ENCODE measurements around the gene GPBP1L1. TPM values are rescaled to one million over a fixed set of nuclear protein-coding genes. Genes with fewer than 3 reads are reported as not detected.

Gene GPBP1L1
- total and polyA plus RNA-seq, 2 of the 13 experiments (the other 11 are each of a cell fraction or from before 2014, with no cell fraction given), result 45.9 to 86.1 TPM

DNA sequence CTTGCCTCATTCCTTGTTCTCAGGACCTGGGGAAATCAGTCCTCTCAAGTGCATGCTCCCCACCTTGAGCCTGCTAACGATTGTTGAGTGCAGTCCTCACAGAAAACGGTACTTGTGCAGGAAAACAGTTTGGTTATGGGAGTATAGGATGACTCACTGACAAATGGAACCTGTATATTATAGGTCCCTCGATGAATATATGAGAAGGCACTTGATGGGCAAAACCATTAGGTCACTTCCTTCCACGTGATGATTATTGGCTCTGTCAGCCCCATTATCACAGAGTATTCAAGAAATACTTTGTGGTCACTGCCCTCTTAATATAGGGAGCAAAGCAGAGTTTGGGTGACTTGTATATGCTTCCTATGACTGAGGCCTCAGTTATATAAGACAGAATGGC, 68.7 kb downstream of the GPBP1L1 start:
- ChIA-PET POLR2A (no interaction called here), CTCF (ENCODE audit: low intra/inter-chr PET ratio, low total read pairs) (no interaction called here)
- Histone ChIP-seq H3K9ac (ENCODE audit: insufficient read depth, low read depth, low read length) (no peak overlapping the region), H3K27me3 (ENCODE audit: control insufficient read depth in 1 of 2, insufficient read depth in 2 of 2, low read length in 2 of 2) (no peaks in the 10 kb centered on the region), H3K4me2 (ENCODE audit: low read depth, low read length) (no peak overlapping the region), H3K4me1 (ENCODE audit: insufficient read depth, low read length) (peaks cover 11% of the 10 kb centered on the region), H2AFZ (ENCODE audit: low read length) (no peak overlapping the region), H3K36me3 (replicated peaks in 1 of 2; ENCODE audit: control insufficient read depth in 1 of 2, insufficient read depth in 2 of 2, low read length in 2 of 2) (peaks cover 25 to 58% of the 10 kb centered on the region in 2 experiments), H3K4me3 (replicated peaks in 1 of 3; ENCODE audit: insufficient read depth in 1 of 3, low read depth in 2 of 3, low read length in 3 of 3) (no peak overlapping the region), H3K27ac (ENCODE audit: extremely low read length, insufficient read depth, low read length) (no peak overlapping the region), H3K9me3 (ENCODE audit: low read length) (no peaks in the 10 kb centered on the region), H4K20me1 (ENCODE audit: insufficient read depth, low read length) (no peaks in the 10 kb centered on the region; the same call in 1 of the 2 replicates), H3K79me2 (ENCODE audit: insufficient read depth, low read length) (no peaks in the 10 kb centered on the region)
- FAIRE-seq, result no peak
- no peak for ATAC-seq
- intact Hi-C loops (cut with micrococcal nuclease; ENCODE audit: unreplicated experiment) (no loop called here), in situ Hi-C loops (cut with HindIII; ENCODE audit: extremely low pct_ligation_motif_present, low pct_unique_long_range_greater_than_20kb) (no loop called here)
- no peak for TF ChIP-seq TCF12 (IDR thresholded peaks at IDR 0.05)
- no peak for TF ChIP-seq TCF12 (CRISPR knock-in tag; IDR thresholded peaks at IDR 0.05)
- no peak for TF ChIP-seq ZFYVE20 (CRISPR knock-in tag; IDR thresholded peaks at IDR 0.05; ENCODE audit: borderline replicate concordance, low read depth)
- no TSS peak for BruUV-seq (replicated peaks)
- DNase-seq (ENCODE audit: low spot score), result no peak
- 96% methylated on average over 4 of the region's 4 CpGs for WGBS (ENCODE audit: low lambda C conversion rate)

DNA sequence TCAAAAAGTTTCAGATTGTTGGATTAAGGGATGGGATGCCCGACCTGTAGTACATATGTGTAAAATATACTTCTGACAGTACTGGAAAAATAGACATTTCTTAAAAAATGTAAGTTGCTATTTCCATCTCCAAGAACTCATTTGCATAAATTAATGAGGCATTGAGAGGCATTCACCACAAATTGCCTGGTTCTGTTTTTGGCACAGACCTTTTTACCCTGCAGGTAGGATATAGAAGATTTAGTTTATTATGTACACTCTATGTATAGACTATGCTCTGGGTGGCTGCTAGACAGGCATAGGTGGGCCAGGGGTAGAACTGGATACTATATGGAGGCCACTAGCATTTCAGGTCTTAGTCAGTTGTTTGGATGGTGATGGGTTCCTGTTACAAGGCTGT, 70.4 kb downstream of the GPBP1L1 start:
- no peak overlapping the region for H3K9ac ChIP-seq (ENCODE audit: insufficient read depth, low read depth, low read length)
- H3K79me2 ChIP-seq (ENCODE audit: insufficient read depth, low read length), result peaks cover 5% of the 10 kb centered on the region
- H4K20me1 ChIP-seq (ENCODE audit: insufficient read depth, low read length), result no peaks in the 10 kb centered on the region; the same call in 1 of the 2 replicates
- peaks cover 26 to 66% of the 10 kb centered on the region in 2 experiments for H3K36me3 ChIP-seq (replicated peaks in 1 of 2; ENCODE audit: control insufficient read depth in 1 of 2, insufficient read depth in 2 of 2, low read length in 2 of 2)
- H3K4me3 ChIP-seq (replicated peaks in 1 of 3; ENCODE audit: insufficient read depth in 1 of 3, low read depth in 2 of 3, low read length in 3 of 3), result no peak overlapping the region
- DNase-seq (ENCODE audit: low spot score) (no peak), ATAC-seq (no peak), FAIRE-seq (no peak)
- H3K4me1 ChIP-seq (ENCODE audit: insufficient read depth, low read length), result peaks cover 11% of the 10 kb centered on the region
- TF ChIP-seq POLR2AphosphoS2 (IDR thresholded peaks at IDR 0.05; ENCODE audit: low read depth, low read length) (0 out of 2 replicates have a peak, but pooled peaks have one; percentile 19), ZSCAN12 (CRISPR knock-in tag; IDR thresholded peaks at IDR 0.05) (no peak), GTF3A (CRISPR knock-in tag; conservative IDR thresholded peaks at IDR 0.05) (no peak)
- no TSS peak for BruUV-seq (replicated peaks)
- H3K4me2 ChIP-seq (ENCODE audit: low read depth, low read length), result no peak overlapping the region
- no peak overlapping the region for H2AFZ ChIP-seq (ENCODE audit: low read length)
- POLR2A ChIA-PET, result no interaction called here
- CTCF ChIA-PET (ENCODE audit: low intra/inter-chr PET ratio, low total read pairs), result no interaction called here
- no peaks in the 10 kb centered on the region for H3K27me3 ChIP-seq (ENCODE audit: control insufficient read depth in 1 of 2, insufficient read depth in 2 of 2, low read length in 2 of 2)
- no peak overlapping the region for H3K27ac ChIP-seq (ENCODE audit: extremely low read length, insufficient read depth, low read length)
- in situ Hi-C loops (cut with HindIII; ENCODE audit: extremely low pct_ligation_motif_present, low pct_unique_long_range_greater_than_20kb) (no loop called here), intact Hi-C loops (cut with micrococcal nuclease; ENCODE audit: unreplicated experiment) (no loop called here)
- WGBS (ENCODE audit: low lambda C conversion rate), result 94% methylated on average over 1 of the region's 1 CpG
- no peaks in the 10 kb centered on the region for H3K9me3 ChIP-seq (ENCODE audit: low read length)
